HG02973 (cell line): Measurements from ENCODE around the gene CLCN2.

Source experiments
- ATAC-seq: cut with Tn5 transposase; IDR thresholded peaks from one replicate; pipeline ENCODE4 v1.9.1; 2021; ENCODE audit warnings: moderate library complexity; ENCODE audit not compliant: unreplicated experiment

Gene CLCN2

GRCh38 chr3:184381261-184382224 lies 20.1 kb upstream of the CLCN2 start:
- ATAC-seq = no peak

GRCh38 chr3:184380627-184381260 lies 19.3 kb upstream of the CLCN2 start:
- no peak for ATAC-seq

- no peak for ATAC-seq
Measured at GRCh38 chr3:184380185-184380626, 18.8 kb upstream of the CLCN2 start.

GRCh38 chr3:184379358-184380184 lies 18.2 kb upstream of the CLCN2 start, which contains the start of gene CHRD:
Gene CHRD, plus strand, starts transcription at chr3:184380054. Its CDS starts 265 bp downstream, at chr3:184380319.
- ATAC-seq = no peak

- no peak for ATAC-seq
Measured at GRCh38 chr3:184378651-184379357, 17.4 kb upstream of the CLCN2 start.

GRCh38 chr3:184377882-184378445 lies 16.6 kb upstream of the CLCN2 start, which contains the start of gene THPO:
Gene THPO, minus strand, starts transcription at chr3:184378207. Its CDS starts 1,948 bp downstream, at chr3:184376259.
- no peak for ATAC-seq

GRCh38 chr3:184377374-184377773 lies 16.0 kb upstream of the CLCN2 start:
- ATAC-seq = no peak

- no peak for ATAC-seq
Measured at GRCh38 chr3:184375747-184376461, 14.5 kb upstream of the CLCN2 start.

- no peak for ATAC-seq
Measured at GRCh38 chr3:184373422-184373821, 12.0 kb upstream of the CLCN2 start.

- no peak for ATAC-seq
Measured at GRCh38 chr3:184372911-184373310, 11.5 kb upstream of the CLCN2 start.

GRCh38 chr3:184372296-184372821 lies 11.0 kb upstream of the CLCN2 start:
- ATAC-seq = no peak

- peak; percentile 80 for ATAC-seq
Measured at GRCh38 chr3:184371570-184372018, 10.2 kb upstream of the CLCN2 start.

- no peak for ATAC-seq
Measured at GRCh38 chr3:184368586-184369183, 7.3 kb upstream of the CLCN2 start.

GRCh38 chr3:184368116-184368515 lies 6.7 kb upstream of the CLCN2 start:
- no peak for ATAC-seq

GRCh38 chr3:184366619-184367289 lies 5.3 kb upstream of the CLCN2 start:
- no peak for ATAC-seq

GRCh38 chr3:184362668-184363546 lies 1.5 kb upstream of the CLCN2 start:
- ATAC-seq = peak; percentile 81
